HepG2 (cell line): Measurements from ENCODE around the gene EPHA2. TPM values are rescaled to one million over a fixed set of nuclear protein-coding genes. Genes with fewer than 3 reads are reported as not detected.
A peak's percentile ranks its signal among the peaks of the same experiment; 100 is the strongest.

Experiments
- ARID2 ChIP-seq: sonication (generic); formaldehyde crosslinking; IDR thresholded peaks from 2 replicates; pipeline ENCODE4 v1.8.1; 2022; ENCODE audit warnings: mild to moderate bottlenecking, missing genetic modification reagents, borderline replicate concordance
- DNMT1 ChIP-seq: sonication (generic); formaldehyde crosslinking; IDR thresholded peaks from 2 replicates; pipeline ENCODE4 v1.5.1; 2020; ENCODE audit warnings: mild to moderate bottlenecking, missing genetic modification reagents
- EP300 ChIP-seq, 3 experiments: sonication (generic) in 1 of 3; formaldehyde crosslinking in 1 of 3; IDR thresholded peaks; 2 replicates each; pipeline versions ENCODE4 v1.5.1 to v1.6.1; 2011 to 2020; ENCODE audit warnings: low read depth in 2 of 3, low read length in 2 of 3, borderline replicate concordance in 1 of 3, improper control_type of control experiment in 1 of 3, mild to moderate bottlenecking in 1 of 3, missing genetic modification reagents in 1 of 3, moderate library complexity in 1 of 3
- ISL2 ChIP-seq: sonication (generic); formaldehyde crosslinking; IDR thresholded peaks from 2 replicates; pipeline ENCODE4 v1.5.0; 2020; ENCODE audit warnings: missing genetic modification reagents
- MLLT10 ChIP-seq: sonication (generic); formaldehyde crosslinking; IDR thresholded peaks from 2 replicates; pipeline ENCODE4 v1.4.0; 2020; ENCODE audit warnings: missing genetic modification reagents
- NCOA2 ChIP-seq: sonication (generic); formaldehyde crosslinking; IDR thresholded peaks from 2 replicates; pipeline ENCODE4 v1.8.0; 2022; ENCODE audit warnings: inconsistent platforms
- PRDM10 ChIP-seq: sonication (generic); formaldehyde crosslinking; IDR thresholded peaks from 2 replicates; pipeline ENCODE4 v1.4.0; 2020; ENCODE audit warnings: low read depth, missing genetic modification reagents
- RXRB ChIP-seq: IDR thresholded peaks from 2 replicates; pipeline ENCODE4 v1.6.1; 2016; ENCODE audit warnings: borderline replicate concordance, missing genetic modification reagents, missing compliant biosample characterization
- TAF1 ChIP-seq: sonication (generic); formaldehyde crosslinking; IDR thresholded peaks from 2 replicates; pipeline ENCODE4 v1.4.0; 2020; ENCODE audit warnings: missing genetic modification reagents
- ZNF232 ChIP-seq: sonication (generic); formaldehyde crosslinking; IDR thresholded peaks from 2 replicates; pipeline ENCODE4 v1.4.0; 2020; ENCODE audit warnings: missing genetic modification reagents, borderline replicate concordance
- ZNF275 ChIP-seq: sonication (generic); formaldehyde crosslinking; IDR thresholded peaks from 2 replicates; pipeline ENCODE4 v1.8.0; 2022; ENCODE audit warnings: missing genetic modification reagents, mild to moderate bottlenecking, inconsistent platforms, borderline replicate concordance
- ZNF484 ChIP-seq: sonication (generic); formaldehyde crosslinking; IDR thresholded peaks from 2 replicates; pipeline ENCODE4 v1.5.1; 2020; ENCODE audit warnings: mild to moderate bottlenecking, low read depth, missing genetic modification reagents, borderline replicate concordance
- ZNF646 ChIP-seq: sonication (generic); formaldehyde crosslinking; IDR thresholded peaks from 2 replicates; pipeline ENCODE4 v1.9.0; 2021; ENCODE audit warnings: mild to moderate bottlenecking, missing genetic modification reagents
- ZNF816 ChIP-seq: sonication (generic); formaldehyde crosslinking; IDR thresholded peaks from 2 replicates; pipeline ENCODE4 v1.8.0; 2022; ENCODE audit warnings: missing genetic modification reagents, mild to moderate bottlenecking, borderline replicate concordance
- ZNF883 ChIP-seq: sonication (generic); formaldehyde crosslinking; IDR thresholded peaks from 2 replicates; pipeline ENCODE4 v1.5.1; 2020; ENCODE audit warnings: mild to moderate bottlenecking, missing genetic modification reagents; ENCODE audit errors: not compliant biosample characterization
- polyA plus RNA-seq, 8 experiments: library from polyadenylated mRNA; depleted of rRNA in 3 of 8; stranded (reverse) in 7 of 8; unstranded in 1 of 8; fragments of >200 nt; fragmentation: Illumina TruSeq in 4 of 8; extraction: Trizol in 4 of 8; gene quantifications; 2 replicates each; pipeline versions ENCODE4 v1.2.1 to v1.2.3, GENCODE V29; 2011 to 2016; ENCODE audit warnings: low read depth in 4 of 8, missing spikeins in 1 of 8, mixed read lengths in 1 of 8; ENCODE audit not compliant: insufficient read depth in 1 of 8
- total RNA-seq, 5 experiments: library from RNA; depleted of rRNA; stranded (reverse); fragments of >200 nt; fragmentation: Illumina TruSeq; extraction: Trizol; gene quantifications; 2 replicates each; pipeline ENCODE4 v1.2.3, GENCODE V29; 2016; ENCODE audit warnings: low read depth in 1 of 5

EPHA2 gene
- total and polyA plus RNA-seq, 2 of the 13 experiments (the other 11 are each of a cell fraction or from before 2014, with no cell fraction given), result 33.6 to 53.6 TPM

GRCh38 chr1:16178596-16179497, 23.0 kb upstream of the EPHA2 start (continued):
- TF ChIP-seq TAF1 (CRISPR knock-in tag) (peak; percentile 43; the same call in 1 of the 2 replicates), NCOA2 (CRISPR knock-in tag) (peak; percentile 68), ZNF275 (CRISPR knock-in tag) (no peak), EP300 (IDR thresholded peaks at IDR 0.05; ENCODE audit: low read depth in 2 of 2, low read length in 2 of 2) (peak in 1 of 2 experiments; percentile 80; a peak in 2 of 4 replicates), EP300 (CRISPR knock-in tag; IDR thresholded peaks at IDR 0.05; ENCODE audit: borderline replicate concordance) (no peak), ISL2 (no peak; the same call in 1 of the 2 replicates), PRDM10 (CRISPR knock-in tag) (no peak), DNMT1 (CRISPR knock-in tag) (0 out of 2 replicates have a peak, but pooled peaks have one; percentile 49), ZNF484 (CRISPR knock-in tag) (no peak), ZNF232 (no peak), ZNF816 (CRISPR knock-in tag) (0 out of 2 replicates have a peak, but pooled peaks have one; percentile 53), ZNF646 (no peak), ZNF883 (CRISPR knock-in tag) (no peak), RXRB (CRISPR knock-in tag) (peak; percentile 94), MLLT10 (CRISPR knock-in tag) (no peak), ARID2 (0 out of 2 replicates have a peak, but pooled peaks have one; percentile 43)
